SH-SY5Y (cell line): ENCODE data around the gene PRDM8.

Experiments
- GATA2 ChIP-seq: IDR thresholded peaks from 2 replicates; pipeline ENCODE4 v1.6.1; 2011; ENCODE audit warnings: mild to moderate bottlenecking, low read depth, low read length
- GATA3 ChIP-seq: IDR thresholded peaks from 2 replicates; pipeline ENCODE4 v1.6.1; 2011; ENCODE audit warnings: low read depth, mild to moderate bottlenecking, low read length, moderate library complexity

PRDM8 gene

GRCh38 chr4:80204433-80205011, 7.2 kb downstream of the PRDM8 start:
- TF ChIP-seq GATA2: no peak
- no peak for TF ChIP-seq GATA3

GRCh38 chr4:80206111-80206510, 8.8 kb downstream of the PRDM8 start:
- no peak for TF ChIP-seq GATA3
- TF ChIP-seq GATA2: no peak

GRCh38 chr4:80206521-80207171, 9.3 kb downstream of the PRDM8 start:
- TF ChIP-seq GATA3 (no peak), GATA2 (no peak)

GRCh38 chr4:80207172-80207583, 9.9 kb downstream of the PRDM8 start:
- TF ChIP-seq GATA3: no peak
- TF ChIP-seq GATA2: no peak

- TF ChIP-seq GATA2 (no peak), GATA3 (no peak)
Observed at GRCh38 chr4:80207664-80208063, 10.4 kb downstream of the PRDM8 start.

GRCh38 chr4:80208610-80209339, 11.5 kb downstream of the PRDM8 start:
- TF ChIP-seq GATA2: no peak
- no peak for TF ChIP-seq GATA3

GRCh38 chr4:80209340-80209701, 12.0 kb downstream of the PRDM8 start:
- TF ChIP-seq GATA3: no peak
- no peak for TF ChIP-seq GATA2

- TF ChIP-seq GATA3: no peak
- no peak for TF ChIP-seq GATA2
Observed at GRCh38 chr4:80210549-80210948, 13.2 kb downstream of the PRDM8 start.

- no peak for TF ChIP-seq GATA2
- no peak for TF ChIP-seq GATA3
Observed at GRCh38 chr4:80213117-80213815, 16.0 kb downstream of the PRDM8 start.

- no peak for TF ChIP-seq GATA2
- no peak for TF ChIP-seq GATA3
Observed at GRCh38 chr4:80215449-80216052, 18.2 kb downstream of the PRDM8 start.

GRCh38 chr4:80216100-80216761, 18.9 kb downstream of the PRDM8 start:
- TF ChIP-seq GATA3: no peak
- TF ChIP-seq GATA2: no peak

GRCh38 chr4:80219301-80220025, 22.2 kb downstream of the PRDM8 start:
- TF ChIP-seq GATA3 (no peak), GATA2 (no peak)

- TF ChIP-seq GATA3 (no peak), GATA2 (no peak)
Observed at GRCh38 chr4:80220711-80221110, 23.4 kb downstream of the PRDM8 start.
